B cell (primary cell): ENCODE results near the gene CDC25C. TPM values are rescaled to one million over a fixed set of nuclear protein-coding genes. Genes with fewer than 3 reads are reported as not detected.

ENCODE experiments used
- ATAC-seq: fragments of 200-7000 bp; cut with Tn5 transposase; one replicate; pipeline ENCODE4 v1.10.0; 2021; ENCODE audit warnings: low read depth, mild to moderate bottlenecking, moderate number of reproducible peaks, moderate library complexity
- CTCF ChIA-PET: fragments of 350-600 bp; sonication (Branson Sonifier 250); formaldehyde crosslinking; loops from one replicate; lab custom pipeline; 2021; ENCODE audit warnings: antibody characterized with exemption, inconsistent platforms; lab: Charles Lee
- POLR2A ChIA-PET: fragments of 350-600 bp; sonication (Branson Sonifier 250); formaldehyde crosslinking; loops from one replicate; lab custom pipeline; 2021; ENCODE audit warnings: antibody characterized with exemption; lab: Charles Lee
- DNase-seq: peaks from one replicate; pipeline ENCODE4 v3.0.0; 2013
- H2AFZ ChIP-seq: 2 replicates; pipeline ENCODE4 v1.6.1; 2012; ENCODE audit warnings: mild to moderate bottlenecking, low read depth, low read length; ENCODE audit not compliant: insufficient read depth, poor library complexity, severe bottlenecking
- H3K27ac ChIP-seq, 2 donors: 1 replicate in 1 of 2; 2 replicates in 1 of 2; pipeline ENCODE4 v1.5.1; 2012 to 2013; ENCODE audit warnings: low read length in 2 of 2, mild to moderate bottlenecking in 2 of 2, moderate library complexity in 1 of 2
- H3K27me3 ChIP-seq, 4 experiments: fragments of 200-600 bp in 1 of 4; sonication (generic) in 1 of 4; replicated peaks in 1 of 4; 1 replicate in 2 of 4; 2 replicates in 2 of 4; pipeline versions ENCODE4 v1.6.1 to v1.7.0; 2013 to 2016; ENCODE audit warnings: low read length in 3 of 4, mild to moderate bottlenecking in 2 of 4, mixed read lengths in 1 of 4, moderate library complexity in 1 of 4; ENCODE audit not compliant: insufficient read depth in 4 of 4, control insufficient read depth in 3 of 4; ENCODE audit errors: control extremely low read depth in 1 of 4
- H3K36me3 ChIP-seq, 2 experiments: replicated peaks in 1 of 2; 1 replicate in 1 of 2; 2 replicates in 1 of 2; pipeline versions ENCODE4 v1.6.1 to v1.7.1; 2013; ENCODE audit warnings: low read length in 1 of 2; ENCODE audit not compliant: insufficient read depth in 2 of 2, control insufficient read depth in 1 of 2; ENCODE audit errors: control extremely low read depth in 1 of 2, extremely low read depth in 1 of 2
- H3K4me1 ChIP-seq, 2 donors: fragments of 200-600 bp in 1 of 2; sonication (generic) in 1 of 2; 1 replicate in 1 of 2; 2 replicates in 1 of 2; pipeline versions ENCODE4 v1.5.1 to v1.6.1; 2013 to 2017; ENCODE audit warnings: low read length in 2 of 2; ENCODE audit not compliant: control insufficient read depth in 2 of 2, insufficient read depth in 2 of 2
- H3K4me2 ChIP-seq: replicated peaks from 2 replicates; pipeline ENCODE3; 2012; ENCODE audit warnings: mild to moderate bottlenecking, low read depth, low read length; ENCODE audit not compliant: poor library complexity, severe bottlenecking
- H3K4me3 ChIP-seq, 5 experiments: fragments of 200-600 bp in 1 of 5; sonication (generic) in 1 of 5; 1 replicate in 3 of 5; 2 replicates in 2 of 5; pipeline versions ENCODE4 v1.5.1 to v1.7.0; 2011 to 2016; ENCODE audit warnings: low read length in 4 of 5, mild to moderate bottlenecking in 4 of 5, low read depth in 2 of 5, control low read depth in 1 of 5, moderate library complexity in 1 of 5; ENCODE audit not compliant: insufficient read depth in 1 of 5; ENCODE audit errors: control extremely low read depth in 1 of 5, extremely low read depth in 1 of 5
- H3K79me2 ChIP-seq: fragments of 200-600 bp; sonication (generic); one replicate; pipeline ENCODE4 v1.6.0; 2016; ENCODE audit warnings: low read length; ENCODE audit not compliant: control insufficient read depth, insufficient read depth
- H3K9ac ChIP-seq: fragments of 200-600 bp; sonication (generic); 2 replicates; pipeline ENCODE4 v1.6.1; 2017; ENCODE audit warnings: mild to moderate bottlenecking, low read length, moderate library complexity
- H3K9me3 ChIP-seq, 3 donors: one replicate each; pipeline versions ENCODE4 v1.6.1 to v1.7.1; 2013; ENCODE audit warnings: low read length in 2 of 3; ENCODE audit not compliant: control insufficient read depth in 2 of 3, insufficient read depth in 1 of 3; ENCODE audit errors: control extremely low read depth in 1 of 3
- H4K20me1 ChIP-seq: 2 replicates; pipeline ENCODE4 v1.6.0; 2012; ENCODE audit warnings: mild to moderate bottlenecking, low read length; ENCODE audit not compliant: insufficient read depth, control insufficient read depth, poor library complexity, severe bottlenecking
- H3K27ac Mint-ChIP-seq: one replicate; pipeline ENCODE4 v1.8.0; 2021; ENCODE audit warnings: mixed read lengths
- H3K27me3 Mint-ChIP-seq: one replicate; pipeline ENCODE4 v1.8.0; 2021; ENCODE audit warnings: mixed read lengths
- H3K4me1 Mint-ChIP-seq: one replicate; pipeline ENCODE4 v1.8.0; 2021; ENCODE audit warnings: mixed read lengths
- H3K4me3 Mint-ChIP-seq: one replicate; pipeline ENCODE4 v1.8.0; 2021; ENCODE audit warnings: mixed read lengths
- H3K9me3 Mint-ChIP-seq: one replicate; pipeline ENCODE4 v1.8.0; 2022; ENCODE audit warnings: mixed read lengths; ENCODE audit not compliant: insufficient read depth
- CTCF ChIP-seq: fragments of 200-600 bp; IDR thresholded peaks from one replicate; pipeline ENCODE4 v1.8.0; 2022; ENCODE audit warnings: antibody characterized with exemption, mild to moderate bottlenecking
- EZH2 ChIP-seq: IDR thresholded peaks from 2 replicates; pipeline ENCODE4 v1.6.1; 2012; ENCODE audit warnings: borderline replicate concordance, low read depth, mild to moderate bottlenecking, moderate library complexity, low read length; ENCODE audit not compliant: insufficient read depth, poor library complexity, severe bottlenecking
- WGBS: methylation state at CpG from one replicate; pipeline ENCODE4 v1.1.5; 2013; ENCODE audit warnings: missing lambda C conversion rate; ENCODE audit not compliant: insufficient coverage; 5-methylcytosine and 5-hydroxymethylcytosine counted together
- intact Hi-C: fragments of 100-400 bp; cut with micrococcal nuclease; formaldehyde crosslinking; loops from one replicate; pipeline ENCODE4 v1.10.0; 2022
- polyA plus RNA-seq: library from polyadenylated mRNA; depleted of rRNA; stranded (reverse); fragments of >200 nt; gene quantifications from 2 replicates; pipeline ENCODE4 v1.2.3, GENCODE V29; 2012
- total RNA-seq, 2 donors: library from RNA; stranded (reverse); fragments of 120-200 nt in 1 of 2; gene quantifications; 1 replicate in 1 of 2; 2 replicates in 1 of 2; pipeline versions ENCODE4 v1.2.3 to v1.2.4, GENCODE V29; 2013 to 2022

CDC25C gene
- total and polyA plus RNA-seq, 2 donors (not counting 1 experiment from before 2014, with no cell fraction given) = 0.03 TPM; not detected in 1

DNA sequence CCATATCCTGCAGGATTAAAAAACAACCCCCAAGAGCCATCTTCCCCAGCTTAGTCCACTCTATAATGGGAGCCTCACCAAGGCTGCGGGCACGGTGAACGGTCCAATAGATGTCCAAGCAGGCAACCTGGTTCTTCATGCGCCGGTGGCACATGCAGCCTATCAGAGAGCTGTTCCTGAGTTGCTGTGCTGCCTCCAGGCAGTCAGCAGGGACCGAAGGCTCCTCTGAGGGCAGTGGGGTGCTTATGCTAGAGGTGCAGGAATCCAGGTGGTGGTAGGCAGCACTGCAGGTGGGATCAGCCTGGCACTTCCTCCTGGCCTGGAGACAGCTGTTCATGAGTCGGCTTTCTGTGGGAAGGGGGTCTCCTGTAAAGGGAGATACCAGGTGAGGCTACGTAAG lies 67.4 kb downstream of the CDC25C start:
- 94% methylated on average over 8 of the region's 8 CpGs for WGBS
- DNase-seq (no peak), ATAC-seq (no peak)
- Histone ChIP-seq H3K36me3 (no peaks in the 10 kb centered on the region), H3K4me3 (no peak overlapping the region), H3K4me1 (no peaks in the 10 kb centered on the region), H3K27ac (no peak overlapping the region), H2AFZ (no peak overlapping the region), H3K9ac (no peak overlapping the region), H4K20me1 (no peaks in the 10 kb centered on the region), H3K27me3 (peaks cover 0 to 4% (median 1%) of the 10 kb centered on the region in 4 experiments), H3K4me2 (no peak overlapping the region), H3K79me2 (no peaks in the 10 kb centered on the region), H3K9me3 (no peaks in the 10 kb centered on the region)
- no peaks in the 10 kb centered on the region for H3K9me3 Mint-ChIP-seq
- POLR2A ChIA-PET = no interaction called here
- no peak overlapping the region for H3K4me3 Mint-ChIP-seq
- CTCF ChIA-PET = no interaction called here
- H3K27me3 Mint-ChIP-seq = peaks cover 23% of the 10 kb centered on the region
- TF ChIP-seq CTCF (no peak), EZH2 (no peak)
- no peak overlapping the region for H3K27ac Mint-ChIP-seq
- intact Hi-C loops = no loop called here
- H3K4me1 Mint-ChIP-seq = no peaks in the 10 kb centered on the region

GRCh38 chr5:138263581-138263980 lies 68.0 kb downstream of the CDC25C start:
- H2AFZ ChIP-seq = no peak overlapping the region
- H3K27me3 ChIP-seq = peaks cover 0 to 4% (median 1%) of the 10 kb centered on the region in 4 experiments
- H3K27ac ChIP-seq = no peak overlapping the region
- ATAC-seq = no peak
- peaks cover 19% of the 10 kb centered on the region for H3K27me3 Mint-ChIP-seq
- no peak for TF ChIP-seq EZH2
- TF ChIP-seq CTCF = no peak
- H3K4me2 ChIP-seq = no peak overlapping the region
- H3K9me3 ChIP-seq = no peaks in the 10 kb centered on the region
- no peaks in the 10 kb centered on the region for H3K79me2 ChIP-seq
- DNase-seq = no peak
- POLR2A ChIA-PET = no interaction called here
- no peaks in the 10 kb centered on the region for H3K4me1 Mint-ChIP-seq
- no peak overlapping the region for H3K9ac ChIP-seq
- no peaks in the 10 kb centered on the region for H3K4me1 ChIP-seq
- H3K4me3 ChIP-seq = no peak overlapping the region
- CTCF ChIA-PET = no interaction called here
- H3K27ac Mint-ChIP-seq = no peak overlapping the region
- intact Hi-C loops = no loop called here
- H3K36me3 ChIP-seq = no peaks in the 10 kb centered on the region
- no peaks in the 10 kb centered on the region for H4K20me1 ChIP-seq
- no peaks in the 10 kb centered on the region for H3K9me3 Mint-ChIP-seq
- WGBS = 59% methylated on average over 2 of the region's 3 CpGs
- no peak overlapping the region for H3K4me3 Mint-ChIP-seq
